SK-N-SH treated with all-trans-retinoic acid at 6 μM for 48 hours (cell line): Measurements from ENCODE around the gene COL25A1.

Experiments used
- ATAC-seq: fragments of 200-7000 bp; cut with Tn5 transposase; 3 replicates; pipeline ENCODE4 v1.9.1; 2020; ENCODE audit warnings: mild to moderate bottlenecking, moderate library complexity
- ARNTL ChIP-seq: fragments of 450-650 bp; formaldehyde crosslinking; IDR thresholded peaks from 2 replicates; pipeline ENCODE4 v1.5.0; 2020; ENCODE audit warnings: low read depth, mild to moderate bottlenecking, moderate library complexity, borderline replicate concordance
- BACH2 ChIP-seq: fragments of 250-450 bp; sonication (Bioruptor Pico); IDR thresholded peaks from 2 replicates; pipeline ENCODE4 v1.9.0; 2021; ENCODE audit warnings: mild to moderate bottlenecking, borderline replicate concordance
- CREB5 ChIP-seq: fragments of 250-450 bp; sonication (Bioruptor Pico); IDR thresholded peaks from 2 replicates; pipeline ENCODE4 v1.5.1; 2020; ENCODE audit warnings: low read depth, mild to moderate bottlenecking, moderate library complexity
- CSDC2 ChIP-seq: fragments of 250-450 bp; sonication (Bioruptor Pico); IDR thresholded peaks from 2 replicates; pipeline ENCODE4 v1.5.0; 2020; ENCODE audit warnings: mild to moderate bottlenecking, moderate library complexity
- CSRNP3 ChIP-seq: fragments of 250-450 bp; sonication (Bioruptor Pico); IDR thresholded peaks from 2 replicates; pipeline ENCODE4 v1.5.1; 2021; ENCODE audit warnings: mild to moderate bottlenecking, moderate library complexity
- ESRRG ChIP-seq: fragments of 250-450 bp; sonication (Bioruptor Pico); IDR thresholded peaks from 2 replicates; pipeline ENCODE4 v1.6.1; 2021; ENCODE audit warnings: mild to moderate bottlenecking
- GLIS3 ChIP-seq: fragments of 250-450 bp; sonication (Bioruptor Pico); IDR thresholded peaks from 2 replicates; pipeline ENCODE4 v1.5.0; 2020; ENCODE audit warnings: mild to moderate bottlenecking, moderate library complexity
- ISL1 ChIP-seq: fragments of 250-450 bp; sonication (Bioruptor Pico); IDR thresholded peaks from 2 replicates; pipeline ENCODE4 v2.1.2; 2022; ENCODE audit warnings: mild to moderate bottlenecking, moderate library complexity
- OSR1 ChIP-seq: fragments of 250-450 bp; sonication (Bioruptor Pico); IDR thresholded peaks from 2 replicates; pipeline ENCODE4 v1.8.0; 2022; ENCODE audit warnings: moderate library complexity, mild to moderate bottlenecking, inconsistent platforms
- PATZ1 ChIP-seq: fragments of 250-450 bp; sonication (Bioruptor Pico); IDR thresholded peaks from 2 replicates; pipeline ENCODE4 v1.8.0; 2020; ENCODE audit warnings: mild to moderate bottlenecking, moderate library complexity, borderline replicate concordance
- POU6F1 ChIP-seq: fragments of 250-450 bp; sonication (Bioruptor Pico); IDR thresholded peaks from 2 replicates; pipeline ENCODE4 v1.8.0; 2021; ENCODE audit warnings: low read depth, mild to moderate bottlenecking, moderate library complexity, borderline replicate concordance
- PPARA ChIP-seq: fragments of 250-450 bp; sonication (Bioruptor Pico); IDR thresholded peaks from 2 replicates; pipeline ENCODE4 v1.5.0; 2020; ENCODE audit warnings: mild to moderate bottlenecking, borderline replicate concordance
- RARB ChIP-seq: fragments of 250-450 bp; sonication (Bioruptor Pico); IDR thresholded peaks from 2 replicates; pipeline ENCODE4 v1.8.0; 2021; ENCODE audit warnings: mild to moderate bottlenecking, moderate library complexity
- SNAI2 ChIP-seq: fragments of 250-450 bp; sonication (Bioruptor Pico); IDR thresholded peaks from 2 replicates; pipeline ENCODE4 v1.5.0; 2020; ENCODE audit warnings: mild to moderate bottlenecking, moderate library complexity
- TCF4 ChIP-seq: fragments of 250-450 bp; sonication (Bioruptor Pico); IDR thresholded peaks from 2 replicates; pipeline ENCODE4 v1.8.0; 2021; ENCODE audit warnings: mild to moderate bottlenecking, moderate library complexity, borderline replicate concordance
- TOX ChIP-seq: fragments of 250-450 bp; sonication (Bioruptor Pico); IDR thresholded peaks from 2 replicates; pipeline ENCODE4 v1.8.0; 2021; ENCODE audit warnings: mild to moderate bottlenecking, moderate library complexity, borderline replicate concordance
- ZC3H10 ChIP-seq: fragments of 250-450 bp; sonication (Bioruptor Pico); IDR thresholded peaks from 2 replicates; pipeline ENCODE4 v1.5.1; 2021; ENCODE audit warnings: mild to moderate bottlenecking, moderate library complexity
- ZFP3 ChIP-seq: fragments of 250-450 bp; sonication (Bioruptor Pico); IDR thresholded peaks from 2 replicates; pipeline ENCODE4 v1.5.0; 2020; ENCODE audit warnings: mild to moderate bottlenecking, moderate library complexity
- ZFP30 ChIP-seq: fragments of 450-650 bp; formaldehyde crosslinking; IDR thresholded peaks from 2 replicates; pipeline ENCODE4 v1.5.0; 2022; ENCODE audit warnings: mild to moderate bottlenecking, moderate library complexity
- ZNF565 ChIP-seq: fragments of 450-650 bp; formaldehyde crosslinking; conservative IDR thresholded peaks from 2 replicates; pipeline ENCODE4 v1.5.0; 2020; ENCODE audit warnings: low read depth, mild to moderate bottlenecking, moderate library complexity
- ZNF70 ChIP-seq: fragments of 450-650 bp; formaldehyde crosslinking; IDR thresholded peaks from 2 replicates; pipeline ENCODE4 v1.5.0; 2020; ENCODE audit warnings: mild to moderate bottlenecking, moderate library complexity
- ZNF8 ChIP-seq: fragments of 450-650 bp; formaldehyde crosslinking; IDR thresholded peaks from 2 replicates; pipeline ENCODE4 v1.5.0; 2020; ENCODE audit warnings: mild to moderate bottlenecking, moderate library complexity

COL25A1 gene

GRCh38 chr4:109321232-109321631 is 18.8 kb upstream of the COL25A1 start (continued):
- TF ChIP-seq TOX: no peak
- TF ChIP-seq GLIS3: no peak
- TF ChIP-seq RARB: no peak

- TF ChIP-seq ZNF565 (no peak), PATZ1 (no peak), RARB (no peak), CREB5 (no peak), ESRRG (CRISPR knock-in tag) (no peak), TOX (no peak), CSRNP3 (no peak), ZNF70 (CRISPR knock-in tag) (no peak), TCF4 (CRISPR knock-in tag) (no peak), ZFP30 (CRISPR knock-in tag) (no peak), SNAI2 (CRISPR knock-in tag) (no peak), CSDC2 (no peak), ISL1 (CRISPR knock-in tag) (no peak), PPARA (CRISPR knock-in tag) (no peak), GLIS3 (no peak), BACH2 (CRISPR knock-in tag) (no peak), ZFP3 (no peak), POU6F1 (no peak), ZC3H10 (no peak)
- TF ChIP-seq, all 23 proteins: peak for 0
- ATAC-seq: no peak
These were observed 17.2 kb upstream of the COL25A1 start for GRCh38 chr4:109319684-109320083.

- TF ChIP-seq SNAI2 (CRISPR knock-in tag) (no peak), BACH2 (CRISPR knock-in tag) (no peak), ZC3H10 (no peak), CSRNP3 (no peak), PPARA (CRISPR knock-in tag) (no peak), RARB (no peak), ARNTL (CRISPR knock-in tag) (no peak), CSDC2 (no peak), ISL1 (CRISPR knock-in tag) (no peak), CREB5 (no peak), ZFP30 (CRISPR knock-in tag) (no peak), ZNF565 (no peak), OSR1 (no peak), TCF4 (CRISPR knock-in tag) (no peak), TOX (no peak), ESRRG (CRISPR knock-in tag) (no peak)
- no peak for ATAC-seq
These were observed 16.7 kb upstream of the COL25A1 start for GRCh38 chr4:109319156-109319555.

- no peak for ATAC-seq
- TF ChIP-seq PATZ1 (no peak), ZNF70 (CRISPR knock-in tag) (no peak), GLIS3 (no peak), PPARA (CRISPR knock-in tag) (no peak), SNAI2 (CRISPR knock-in tag) (no peak), ZFP3 (no peak), ZNF8 (CRISPR knock-in tag) (no peak), CSRNP3 (no peak), ZNF565 (no peak), BACH2 (CRISPR knock-in tag) (no peak), TCF4 (CRISPR knock-in tag) (no peak), OSR1 (no peak), ZFP30 (CRISPR knock-in tag) (no peak), ESRRG (CRISPR knock-in tag) (no peak)
These were observed 13.4 kb upstream of the COL25A1 start for GRCh38 chr4:109315818-109316217.
